HG02642 (cell line): ENCODE data around the gene MCAM.

Experiments used
- ATAC-seq: cut with Tn5 transposase; IDR thresholded peaks from one replicate; pipeline ENCODE4 v1.9.1; 2021; ENCODE audit warnings: mild to moderate bottlenecking; ENCODE audit not compliant: unreplicated experiment, poor library complexity

Gene MCAM

DNA sequence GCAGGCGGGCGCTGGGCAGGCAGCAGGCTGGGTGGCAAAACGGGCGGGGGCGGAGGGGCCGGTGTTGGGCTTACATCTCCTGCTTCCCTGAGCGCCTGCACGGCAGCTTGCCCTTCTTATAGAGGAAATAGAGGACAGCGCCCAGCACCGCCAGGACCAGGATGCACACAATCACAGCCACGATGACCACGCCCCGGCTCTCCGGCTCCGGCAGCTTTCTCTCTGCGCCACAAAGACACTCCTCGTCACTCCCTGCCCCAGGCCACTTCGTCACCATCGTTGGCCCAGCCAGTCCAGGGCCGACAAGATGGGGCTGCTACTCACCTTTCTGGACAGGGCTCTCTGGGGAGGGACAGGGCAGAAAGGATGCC is 6.3 kb downstream of the MCAM start:
- no peak for ATAC-seq

DNA sequence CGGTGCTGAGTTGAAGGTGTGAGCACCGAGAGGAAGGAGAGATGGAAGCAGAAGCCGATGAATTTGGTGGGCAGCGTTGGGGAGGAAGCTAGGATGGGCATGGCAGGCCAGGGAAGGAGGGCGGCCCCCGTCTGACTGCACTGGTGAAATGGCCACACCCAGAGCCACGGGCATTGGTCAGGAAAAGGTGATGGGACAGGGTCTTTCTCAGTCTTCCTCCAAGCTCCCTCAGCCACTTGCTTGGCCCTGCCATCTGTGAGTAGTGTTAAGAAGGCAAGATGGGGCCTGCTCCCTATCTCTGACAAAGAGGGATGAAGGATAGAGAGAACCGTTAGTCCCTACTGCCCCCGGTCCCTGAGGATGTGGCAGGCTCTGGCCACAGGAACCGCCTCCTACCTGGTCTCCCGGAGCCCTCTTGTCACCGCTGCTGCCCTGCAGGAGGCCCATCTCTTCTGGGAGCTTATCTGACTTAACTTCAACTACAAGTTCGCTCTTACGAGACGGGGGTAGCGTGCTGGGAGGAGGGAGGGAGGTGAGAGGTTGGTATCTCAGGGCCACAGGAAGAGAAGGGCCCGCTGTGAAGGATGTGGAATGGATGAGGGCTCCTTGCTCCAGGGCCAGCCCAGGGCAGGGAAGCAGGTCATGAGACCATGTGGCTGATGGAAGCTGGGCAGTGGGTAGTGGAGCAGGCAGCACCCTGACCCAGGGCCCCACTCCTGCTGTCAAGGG is 6.8 kb downstream of the MCAM start:
- ATAC-seq, result no peak

DNA sequence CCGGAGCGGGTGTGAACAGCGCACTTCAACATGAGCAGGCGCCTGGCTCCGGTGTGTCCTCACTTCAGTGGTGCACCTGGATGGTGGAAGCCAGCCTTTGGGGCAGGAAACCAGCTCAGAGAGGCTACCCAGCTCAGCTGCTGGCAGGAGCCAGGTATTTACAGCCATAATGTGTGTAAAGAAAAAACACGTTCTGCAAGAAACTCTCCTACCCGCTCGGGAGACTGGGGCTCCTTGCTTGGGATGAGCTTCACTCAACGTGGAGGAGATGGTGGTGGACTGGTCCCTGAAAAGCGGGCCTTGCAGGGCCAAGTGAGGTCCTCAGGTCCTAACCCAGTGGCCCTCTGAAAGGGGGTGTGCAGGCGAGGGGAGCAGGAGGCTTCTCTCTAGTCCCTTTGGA is 7.5 kb downstream of the MCAM start:
- ATAC-seq, result no peak

DNA sequence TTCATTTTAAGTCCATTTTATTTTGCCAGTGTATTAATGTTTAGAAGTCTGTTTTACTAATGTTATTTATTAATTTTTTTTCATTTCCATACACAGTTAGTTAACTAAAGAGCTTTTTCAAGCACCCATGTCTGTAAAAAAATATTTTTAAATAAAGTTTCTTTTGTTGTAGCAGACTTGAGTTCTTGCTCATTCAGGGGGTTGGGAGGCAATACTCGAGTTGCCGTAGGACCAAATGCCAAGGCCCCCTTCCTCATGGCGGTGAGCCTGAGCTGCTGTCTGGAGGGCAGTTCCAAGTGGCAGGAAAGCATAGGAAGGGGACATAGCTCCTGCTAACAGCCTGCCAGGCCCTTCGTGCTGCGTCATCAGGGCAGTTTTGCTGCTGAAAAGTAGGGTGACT is 9.0 kb downstream of the MCAM start:
- no peak for ATAC-seq

DNA sequence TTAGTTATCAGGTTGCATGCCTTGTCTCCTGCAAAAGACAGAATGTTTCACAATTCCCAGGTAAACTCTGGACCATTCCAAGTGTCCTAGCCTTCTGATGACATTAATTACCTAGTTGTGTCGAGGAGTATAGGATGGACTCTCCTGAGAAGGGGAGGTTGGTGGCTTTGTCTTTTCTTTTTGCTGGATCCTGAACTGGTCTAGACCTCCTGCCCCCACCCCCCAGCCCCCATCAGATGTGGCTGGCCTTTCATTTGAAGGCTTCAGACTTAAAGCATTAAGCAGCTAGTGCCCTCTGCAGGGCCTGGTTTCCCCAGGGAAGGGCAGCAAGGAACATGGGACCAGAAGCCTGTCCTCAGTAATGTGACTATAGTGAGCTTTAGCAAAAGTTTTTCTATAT is 9.7 kb downstream of the MCAM start:
- ATAC-seq, result no peak

DNA sequence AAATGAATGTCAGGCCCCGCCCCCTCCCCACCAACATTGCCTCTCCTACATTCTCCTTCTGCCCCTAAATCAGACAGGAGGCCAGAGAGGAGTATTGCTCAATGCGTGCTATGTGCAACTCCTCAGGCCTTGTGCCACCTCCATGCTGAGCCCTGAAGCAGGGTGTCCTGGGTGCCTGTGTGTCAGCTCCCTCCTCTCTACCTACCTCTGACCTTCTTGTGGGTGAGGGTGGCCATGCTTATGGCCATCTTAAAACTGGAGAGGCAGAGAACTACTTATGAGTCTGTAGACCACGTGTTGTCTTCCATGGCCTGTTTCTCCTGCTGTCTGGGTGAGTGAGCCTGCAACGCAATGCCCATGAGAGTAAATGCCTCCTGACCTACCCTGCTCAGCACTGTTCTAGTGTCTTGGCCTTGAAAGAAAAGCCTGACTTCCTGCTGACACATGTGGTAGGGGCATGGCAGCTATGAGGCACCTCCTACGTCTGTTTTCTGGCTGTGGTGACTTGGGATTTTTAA is 10.5 kb downstream of the MCAM start:
- no peak for ATAC-seq

DNA sequence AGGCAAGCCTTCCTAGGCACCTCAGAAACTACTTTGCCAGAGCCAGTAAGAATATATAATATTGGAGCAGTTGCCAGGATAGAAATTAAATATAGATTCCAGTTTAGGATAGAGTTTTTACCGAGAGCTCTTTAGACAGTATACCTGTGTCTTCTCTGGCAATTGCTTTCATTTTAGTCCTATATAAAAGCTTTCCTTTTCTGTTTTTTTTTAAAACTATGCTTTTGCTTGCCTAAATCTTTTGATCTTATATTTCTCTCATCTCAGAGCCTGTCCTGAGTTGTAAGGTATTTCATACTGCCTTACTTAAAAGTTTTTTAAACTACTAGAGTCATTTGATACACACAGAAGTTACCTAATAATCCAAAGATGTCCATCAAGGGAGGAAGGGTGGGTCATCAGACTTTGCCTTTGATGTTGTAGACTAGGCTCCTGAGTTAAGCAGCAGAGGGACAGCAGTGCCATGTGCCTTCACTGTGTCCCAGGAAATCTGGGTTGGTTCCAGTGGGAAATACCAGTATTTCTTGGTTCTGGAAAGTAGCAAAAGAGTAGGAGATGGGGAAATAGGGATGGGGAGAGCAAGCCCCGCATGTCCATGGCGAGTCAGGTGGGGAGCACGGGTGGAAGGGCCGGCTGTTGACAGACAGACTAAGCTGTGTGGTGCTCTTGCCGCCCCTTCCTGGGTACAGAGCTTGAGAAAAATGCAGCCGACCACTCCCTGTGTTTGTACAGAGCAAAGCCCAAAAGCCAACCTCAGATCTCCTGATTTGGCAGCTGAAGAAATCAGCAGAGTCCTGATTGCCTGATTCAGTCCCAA is 11.2 kb downstream of the MCAM start:
- no peak for ATAC-seq

DNA sequence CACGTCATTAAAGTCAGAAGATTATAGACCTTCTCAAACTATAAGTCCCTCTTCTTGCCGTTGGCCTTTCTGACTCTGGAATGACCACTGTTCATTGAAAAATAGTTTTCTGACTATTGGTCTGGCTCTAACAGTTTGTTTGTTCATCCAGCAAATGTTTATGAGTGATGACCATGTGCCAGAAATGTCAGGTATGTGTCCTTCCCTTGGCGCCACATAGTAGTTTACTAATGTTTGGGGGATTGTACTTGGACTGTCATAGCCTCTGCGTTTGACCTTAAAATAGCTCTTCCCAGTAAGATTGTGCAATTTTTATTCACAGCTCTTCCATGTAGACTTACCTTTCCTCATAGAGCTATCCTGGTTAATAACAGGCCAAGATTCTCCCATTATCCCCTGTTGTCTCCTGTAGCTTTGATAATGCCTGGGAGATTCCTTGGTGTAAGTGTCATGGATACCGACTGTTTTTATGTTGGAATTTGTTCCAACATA is 13.7 kb downstream of the MCAM start:
- no peak for ATAC-seq

DNA sequence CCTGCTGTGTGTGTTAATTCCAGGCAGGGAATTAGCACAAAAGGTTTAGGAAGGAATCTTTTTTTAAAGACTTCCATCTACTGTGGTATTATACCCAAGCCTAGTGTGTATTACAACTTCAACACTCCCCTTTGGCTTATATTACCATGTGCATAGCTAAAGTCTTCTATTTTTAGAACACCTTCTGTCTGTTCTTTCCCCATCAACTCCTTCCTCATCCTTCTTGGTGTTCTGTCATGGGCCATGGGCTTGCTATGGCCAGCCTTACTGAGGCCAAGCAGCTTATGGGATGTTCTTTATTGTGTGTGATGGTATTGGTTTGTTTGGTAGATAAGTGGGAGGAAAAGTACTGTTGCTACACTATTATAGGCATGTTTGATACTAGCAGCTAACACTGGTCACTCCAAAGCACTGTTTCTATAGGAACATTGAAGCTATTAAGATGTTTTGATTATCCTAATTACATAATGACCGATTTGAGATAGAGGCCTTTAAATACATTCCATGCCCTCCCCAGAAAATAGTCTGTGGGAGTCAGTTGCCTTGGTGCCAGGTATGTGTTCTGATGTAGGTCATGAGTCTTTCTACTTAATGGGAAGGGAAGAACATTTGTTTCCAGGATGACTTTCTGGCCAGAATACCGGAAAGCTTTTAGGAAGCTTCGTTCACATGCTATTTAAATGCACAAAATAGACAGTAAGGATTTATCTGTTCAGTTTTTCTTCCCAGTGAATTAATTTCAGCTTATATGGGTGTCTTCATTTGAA is 16.5 kb downstream of the MCAM start:
- ATAC-seq, result no peak

DNA sequence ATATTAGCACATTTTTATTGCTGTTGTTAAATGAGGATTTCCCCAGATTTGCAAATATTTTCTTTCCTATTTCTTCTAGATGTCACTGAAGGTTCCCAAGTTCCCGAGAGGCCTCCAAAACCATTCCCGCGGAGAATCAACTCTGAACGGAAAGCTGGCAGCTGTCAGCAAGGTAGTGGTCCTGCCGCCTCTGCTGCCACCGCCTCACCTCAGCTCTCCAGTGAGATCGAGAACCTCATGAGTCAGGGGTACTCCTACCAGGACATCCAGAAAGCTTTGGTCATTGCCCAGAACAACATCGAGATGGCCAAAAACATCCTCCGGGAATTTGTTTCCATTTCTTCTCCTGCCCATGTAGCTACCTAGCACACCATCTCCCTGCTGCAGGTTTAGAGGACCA is 17.5 kb downstream of the MCAM start:
- ATAC-seq, result no peak

DNA sequence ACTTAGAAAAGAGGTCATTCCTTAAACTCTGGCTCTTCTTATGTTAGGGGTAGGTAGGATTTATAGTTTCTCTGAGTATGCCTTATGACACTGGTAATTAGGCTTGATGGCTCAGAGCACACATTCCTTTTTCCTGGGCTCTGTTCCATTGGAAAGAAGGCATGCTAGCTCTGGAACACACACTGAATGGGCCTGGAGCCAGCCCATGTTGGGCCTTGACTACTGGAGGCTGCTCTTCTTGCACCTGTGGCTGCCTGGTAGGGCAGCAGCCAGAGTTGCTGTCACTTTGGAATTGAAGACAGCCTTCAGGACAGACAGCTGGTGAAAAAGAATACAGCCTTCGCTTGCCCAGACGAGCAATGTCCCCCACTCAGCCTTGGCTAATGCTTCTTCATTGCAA is 18.2 kb downstream of the MCAM start:
- ATAC-seq, result no peak

DNA sequence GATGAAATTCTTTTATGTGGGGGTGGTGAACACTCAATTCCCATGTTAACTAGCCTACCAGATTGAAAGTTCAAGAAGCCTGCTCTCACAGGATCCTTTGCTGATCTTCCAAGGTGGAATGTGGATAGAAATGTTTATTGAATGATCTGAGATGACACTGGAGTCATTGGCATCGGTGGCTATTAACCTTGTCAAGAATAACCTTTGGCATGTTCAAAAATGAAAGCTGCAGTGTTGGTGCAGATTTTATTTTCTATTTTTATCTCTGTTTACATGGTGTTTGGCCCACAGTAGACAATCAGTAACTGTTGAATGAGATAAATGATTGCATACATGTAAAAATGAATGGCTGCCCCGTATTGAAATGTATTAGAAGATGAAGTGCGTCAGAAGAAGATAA is 19.0 kb downstream of the MCAM start:
- no peak for ATAC-seq

DNA sequence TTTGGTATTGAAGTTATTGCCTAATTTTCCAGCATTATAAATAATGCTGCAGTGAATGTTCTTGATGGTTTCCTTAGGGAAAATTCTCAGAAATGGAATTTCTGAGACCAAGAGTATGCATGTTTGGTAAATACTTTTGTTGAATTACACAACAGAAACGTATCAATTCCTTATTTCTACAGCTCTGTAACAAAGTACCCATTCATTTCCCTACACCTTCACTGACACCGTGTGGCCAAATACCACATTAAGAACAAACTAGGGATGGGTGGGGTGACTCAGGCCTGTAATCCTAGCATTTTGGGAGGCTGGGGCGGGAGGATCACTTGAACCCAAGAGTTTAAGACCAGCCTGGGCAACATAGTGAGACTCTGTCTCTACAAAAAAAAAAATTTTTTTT is 21.8 kb downstream of the MCAM start:
- no peak for ATAC-seq

DNA sequence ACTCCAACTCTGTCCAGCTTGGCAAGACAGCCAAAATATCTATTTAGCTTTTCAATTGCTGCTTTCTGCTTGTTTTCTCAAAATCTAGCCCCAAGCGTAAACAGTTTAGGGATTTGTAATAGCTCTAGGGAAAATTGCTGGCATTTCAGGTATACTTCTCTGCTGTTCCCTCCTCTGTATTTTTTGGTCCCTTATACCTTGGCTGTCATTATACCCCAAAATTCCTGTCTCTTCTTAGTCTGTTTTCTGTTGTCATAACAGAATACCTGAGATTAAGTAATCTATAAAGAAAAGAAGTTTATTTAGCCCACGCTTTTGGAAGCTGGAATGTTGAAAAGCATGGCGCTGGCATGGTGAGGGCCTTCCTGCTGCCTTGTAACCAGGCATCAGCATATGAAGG is 23.5 kb downstream of the MCAM start:
- ATAC-seq, result no peak

DNA sequence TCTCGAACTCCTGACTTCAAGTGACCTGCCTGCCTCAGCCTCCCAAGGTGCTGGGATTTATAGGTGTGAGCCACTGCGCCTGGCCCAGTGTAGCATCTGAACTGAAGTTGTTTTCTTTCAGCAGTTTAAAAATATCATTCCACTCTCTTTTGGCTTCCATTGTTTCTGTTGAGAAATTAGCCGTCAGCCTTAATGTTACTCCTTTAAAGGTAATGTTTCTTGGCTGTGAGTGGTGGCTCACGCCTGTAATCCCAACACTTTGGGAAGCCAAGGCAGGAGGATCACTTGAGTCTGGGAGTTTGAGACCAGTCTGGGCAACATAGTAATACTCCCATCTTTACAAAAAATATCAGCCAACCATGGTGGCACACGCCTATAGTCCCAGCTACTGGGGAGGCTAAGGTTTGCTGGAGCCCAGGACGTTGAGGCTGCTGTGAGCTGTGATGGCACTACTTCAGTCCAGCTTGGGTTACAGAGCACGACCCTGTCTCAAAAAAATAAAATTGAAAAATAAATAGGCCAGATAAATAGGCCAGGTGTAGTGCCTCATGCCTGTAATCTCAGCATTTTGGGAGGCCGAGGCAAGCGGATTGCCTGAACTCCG is 25.9 kb downstream of the MCAM start:
- ATAC-seq, result no peak

DNA sequence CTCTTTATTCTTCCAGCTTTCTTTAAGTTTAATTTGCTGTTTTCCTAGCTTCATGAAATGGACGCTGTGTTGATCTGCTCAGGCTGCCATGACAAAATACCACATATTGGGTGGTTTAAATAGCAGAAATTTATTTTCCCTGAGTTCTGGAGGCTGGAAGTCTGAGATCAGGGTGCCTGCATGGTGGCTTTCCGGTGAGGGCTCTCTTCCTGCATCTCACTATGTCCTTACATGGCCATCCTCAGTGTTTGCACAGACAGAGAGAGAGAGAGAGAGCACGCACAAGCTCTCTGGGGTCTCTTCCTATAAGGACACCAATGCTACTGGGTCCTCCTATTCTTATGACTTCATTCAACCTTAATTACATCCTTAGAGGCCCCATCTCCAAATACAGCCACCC is 28.7 kb downstream of the MCAM start:
- ATAC-seq, result no peak

DNA sequence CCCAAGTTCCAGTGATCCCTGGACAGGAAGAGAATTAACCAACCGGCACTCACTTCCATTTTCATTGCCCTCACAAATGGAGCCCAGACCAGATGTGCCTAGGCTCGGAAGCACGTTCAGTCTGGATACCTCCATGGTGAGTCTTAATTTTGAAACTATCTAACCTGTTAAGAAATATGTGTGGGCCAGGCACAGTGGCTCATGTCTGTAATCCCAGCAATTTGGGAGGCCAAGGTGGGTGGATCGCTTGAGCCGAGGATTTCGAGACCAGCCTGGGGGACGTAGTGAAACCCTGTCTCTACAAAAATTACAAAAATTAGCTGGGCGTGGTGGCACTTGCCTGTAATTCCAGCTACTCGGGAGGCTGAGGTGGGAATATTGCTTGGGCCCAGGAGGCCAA is 31.5 kb downstream of the MCAM start:
- no peak for ATAC-seq

DNA sequence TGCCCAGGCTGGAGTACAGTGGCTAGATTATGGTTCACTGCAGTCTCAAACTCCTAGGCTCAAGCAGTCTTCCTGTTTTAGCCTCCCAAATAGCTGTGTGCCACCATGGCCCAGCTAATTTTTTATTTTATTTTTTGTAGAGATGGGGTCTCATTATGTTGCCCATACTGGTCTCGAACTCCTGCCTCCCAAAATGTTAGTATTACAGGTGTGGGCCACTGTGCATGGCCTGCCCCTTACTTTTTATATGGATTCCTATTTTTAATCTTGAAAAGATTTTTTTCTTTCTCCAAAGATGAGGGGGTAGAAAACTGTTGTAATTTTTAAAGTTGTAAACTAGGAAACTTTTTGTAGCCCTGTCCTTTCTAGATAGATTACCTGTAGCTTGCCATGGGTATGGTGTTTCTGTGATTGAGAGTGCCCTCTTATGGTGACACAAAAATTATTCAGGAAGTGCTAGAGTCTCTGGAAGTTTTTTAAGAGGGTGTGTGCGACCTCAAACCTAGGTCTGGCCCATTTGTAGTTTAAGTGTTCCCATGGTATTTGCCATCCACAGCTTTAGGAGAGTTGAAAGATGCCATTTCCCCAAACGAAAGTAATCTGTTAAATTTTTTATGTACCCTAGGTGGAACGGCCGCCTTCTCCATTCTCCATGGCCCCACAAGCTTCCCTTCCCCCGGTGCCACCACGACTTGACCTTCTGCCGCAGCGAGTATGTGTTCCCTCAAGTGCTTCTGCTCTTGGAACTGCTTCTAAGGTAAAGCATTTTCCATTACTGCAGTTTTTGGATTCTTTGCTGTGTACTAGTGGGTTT is 32.4 kb downstream of the MCAM start:
- no peak for ATAC-seq

DNA sequence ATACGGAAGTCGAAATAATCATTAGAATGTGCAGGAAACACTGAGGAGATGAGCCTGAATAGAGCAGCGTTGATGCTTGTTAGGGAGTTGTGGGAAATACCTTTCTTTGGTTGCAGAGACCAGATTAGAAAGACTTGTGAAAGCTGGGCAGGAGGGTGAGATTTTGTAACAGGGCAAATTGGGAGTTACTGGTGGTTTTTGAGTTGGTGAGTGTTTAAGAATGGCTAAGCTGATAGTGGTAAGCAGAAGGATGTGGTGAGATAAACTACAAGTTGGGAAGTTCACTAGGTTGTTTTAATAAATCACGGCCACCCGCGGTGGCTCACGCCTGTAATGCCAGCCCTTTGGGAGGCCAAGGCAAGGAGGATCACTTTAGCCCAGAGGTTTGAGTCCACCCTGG is 34.4 kb downstream of the MCAM start:
- no peak for ATAC-seq

DNA sequence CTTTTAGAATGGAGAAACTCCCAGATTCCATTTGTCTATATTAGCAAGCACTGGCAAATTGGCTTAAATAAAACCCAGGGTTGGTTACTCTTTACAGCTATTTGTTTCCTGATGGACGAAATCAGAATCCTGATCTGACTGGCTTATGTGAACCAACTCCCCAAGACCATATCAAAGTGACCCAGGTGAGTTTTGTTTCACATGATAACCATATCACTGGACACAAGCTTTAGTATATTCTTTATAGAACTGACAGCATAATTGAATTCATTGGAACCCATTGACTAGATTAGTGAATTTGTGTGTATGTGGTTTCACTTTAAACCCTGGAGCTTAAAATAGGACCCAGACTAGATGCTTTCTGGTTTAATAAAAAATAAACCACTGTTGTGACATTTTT is 39.3 kb downstream of the MCAM start:
- no peak for ATAC-seq
